Adrenal gland (tissue), 5 donors: ENCODE results near the gene MAP2K5.

Source experiments
- POLR2A ChIP-seq, 2 donors: fragments of 450-650 bp; IDR thresholded peaks; one replicate each; pipeline ENCODE4 v1.6.1; 2017; ENCODE audit warnings: antibody characterized with exemption in 2 of 2, mild to moderate bottlenecking in 2 of 2, moderate library complexity in 1 of 2
- TF ChIP-seq, protein P1 (sequence below), 6 experiments: fragments of 450-650 bp in 4 of 6; fragments of 200-600 bp in 2 of 6; sonication (generic) in 1 of 6; IDR thresholded peaks; 1 replicate in 5 of 6; 2 replicates in 1 of 6; pipeline versions ENCODE4 v1.5.1 to v1.8.0; 2016 to 2021; ENCODE audit warnings: antibody characterized with exemption in 6 of 6, mild to moderate bottlenecking in 2 of 6, moderate library complexity in 1 of 6
- donor health status: DM: no; HTN: no; CAD: no.

DNA sequence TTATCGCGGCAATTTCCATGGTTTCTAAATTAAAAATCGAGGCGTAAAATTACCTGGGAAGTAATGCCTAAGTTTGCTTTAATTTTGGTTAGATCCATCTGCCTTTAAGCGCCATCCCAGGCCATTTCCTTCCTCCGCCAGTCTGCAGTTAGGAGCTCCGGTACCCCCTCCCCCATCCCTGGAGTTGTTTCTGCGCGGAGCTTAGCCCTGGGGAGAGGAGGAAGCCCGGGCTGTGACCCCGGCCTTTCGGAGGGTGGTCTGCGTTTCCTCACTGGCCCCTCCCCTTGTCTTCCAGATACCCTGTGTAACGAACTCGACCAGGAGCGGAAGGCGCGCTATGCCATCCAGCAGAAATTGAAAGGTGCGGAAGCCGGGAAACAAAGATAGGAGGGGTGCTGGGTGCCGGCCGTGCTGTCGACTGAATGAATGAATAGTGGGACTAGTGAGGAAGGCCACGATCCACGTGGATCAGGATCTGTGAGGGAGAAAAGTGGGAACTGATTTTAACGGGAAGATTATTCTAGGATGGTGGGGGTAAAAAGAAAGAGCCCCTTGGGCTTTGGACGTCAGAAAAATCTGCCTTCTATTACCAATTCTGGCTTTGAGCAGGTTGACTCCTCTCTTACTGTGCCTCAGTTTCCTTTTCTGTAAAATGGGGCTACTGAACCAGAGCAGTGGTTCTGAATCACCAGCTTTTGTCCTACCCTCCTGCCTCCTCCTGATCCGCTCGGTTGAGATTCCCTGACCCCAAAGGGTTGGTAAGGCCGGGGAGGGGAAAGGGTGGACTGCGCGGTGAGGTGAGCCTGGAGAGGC, 290.6 kb downstream of the MAP2K5 start:
- TF ChIP-seq, protein P1, sequence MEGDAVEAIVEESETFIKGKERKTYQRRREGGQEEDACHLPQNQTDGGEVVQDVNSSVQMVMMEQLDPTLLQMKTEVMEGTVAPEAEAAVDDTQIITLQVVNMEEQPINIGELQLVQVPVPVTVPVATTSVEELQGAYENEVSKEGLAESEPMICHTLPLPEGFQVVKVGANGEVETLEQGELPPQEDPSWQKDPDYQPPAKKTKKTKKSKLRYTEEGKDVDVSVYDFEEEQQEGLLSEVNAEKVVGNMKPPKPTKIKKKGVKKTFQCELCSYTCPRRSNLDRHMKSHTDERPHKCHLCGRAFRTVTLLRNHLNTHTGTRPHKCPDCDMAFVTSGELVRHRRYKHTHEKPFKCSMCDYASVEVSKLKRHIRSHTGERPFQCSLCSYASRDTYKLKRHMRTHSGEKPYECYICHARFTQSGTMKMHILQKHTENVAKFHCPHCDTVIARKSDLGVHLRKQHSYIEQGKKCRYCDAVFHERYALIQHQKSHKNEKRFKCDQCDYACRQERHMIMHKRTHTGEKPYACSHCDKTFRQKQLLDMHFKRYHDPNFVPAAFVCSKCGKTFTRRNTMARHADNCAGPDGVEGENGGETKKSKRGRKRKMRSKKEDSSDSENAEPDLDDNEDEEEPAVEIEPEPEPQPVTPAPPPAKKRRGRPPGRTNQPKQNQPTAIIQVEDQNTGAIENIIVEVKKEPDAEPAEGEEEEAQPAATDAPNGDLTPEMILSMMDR (IDR thresholded peaks at IDR 0.05), result no peak
- no peak for TF ChIP-seq POLR2A (IDR thresholded peaks at IDR 0.05)
